ENCODE results near the gene BRPF1. TPM values are rescaled to one million over a fixed set of nuclear protein-coding genes. Genes with fewer than 3 reads are reported as not detected.

BRPF1 gene
- total RNA-seq, 1 donor: 14.5 TPM

GRCh38 chr3:9688961-9689360, 42.6 kb upstream of the BRPF1 start:
- Histone ChIP-seq H3K36me3 (ENCODE audit: insufficient read depth, low read length) (peaks cover 71% of the 10 kb centered on the region), H3K27me3 (ENCODE audit: insufficient read depth, low read length) (no peaks in the 10 kb centered on the region), H4K20me1 (ENCODE audit: insufficient read depth, low read length) (no peaks in the 10 kb centered on the region), H3K4me1 (ENCODE audit: insufficient read depth, low read length) (peaks cover 5% of the 10 kb centered on the region), H2AFZ (ENCODE audit: low read length) (no peak overlapping the region), H3K9me3 (ENCODE audit: low read depth, low read length) (no peaks in the 10 kb centered on the region), H3K79me2 (ENCODE audit: insufficient read depth, low read length) (no peaks in the 10 kb centered on the region), H3K4me2 (ENCODE audit: insufficient read depth, low read length) (no peak overlapping the region), H3K4me3 (ENCODE audit: insufficient read depth, low read length) (no peak overlapping the region), H3K27ac (ENCODE audit: low read depth, low read length) (no peak overlapping the region)
- TF ChIP-seq, protein P1, sequence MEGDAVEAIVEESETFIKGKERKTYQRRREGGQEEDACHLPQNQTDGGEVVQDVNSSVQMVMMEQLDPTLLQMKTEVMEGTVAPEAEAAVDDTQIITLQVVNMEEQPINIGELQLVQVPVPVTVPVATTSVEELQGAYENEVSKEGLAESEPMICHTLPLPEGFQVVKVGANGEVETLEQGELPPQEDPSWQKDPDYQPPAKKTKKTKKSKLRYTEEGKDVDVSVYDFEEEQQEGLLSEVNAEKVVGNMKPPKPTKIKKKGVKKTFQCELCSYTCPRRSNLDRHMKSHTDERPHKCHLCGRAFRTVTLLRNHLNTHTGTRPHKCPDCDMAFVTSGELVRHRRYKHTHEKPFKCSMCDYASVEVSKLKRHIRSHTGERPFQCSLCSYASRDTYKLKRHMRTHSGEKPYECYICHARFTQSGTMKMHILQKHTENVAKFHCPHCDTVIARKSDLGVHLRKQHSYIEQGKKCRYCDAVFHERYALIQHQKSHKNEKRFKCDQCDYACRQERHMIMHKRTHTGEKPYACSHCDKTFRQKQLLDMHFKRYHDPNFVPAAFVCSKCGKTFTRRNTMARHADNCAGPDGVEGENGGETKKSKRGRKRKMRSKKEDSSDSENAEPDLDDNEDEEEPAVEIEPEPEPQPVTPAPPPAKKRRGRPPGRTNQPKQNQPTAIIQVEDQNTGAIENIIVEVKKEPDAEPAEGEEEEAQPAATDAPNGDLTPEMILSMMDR (IDR thresholded peaks at IDR 0.05; ENCODE audit: extremely low read depth, low read depth, low read length): no peak
- peak; percentile 70 for DNase-seq (ENCODE audit: insufficient read length, low spot score, missing footprints)

DNA sequence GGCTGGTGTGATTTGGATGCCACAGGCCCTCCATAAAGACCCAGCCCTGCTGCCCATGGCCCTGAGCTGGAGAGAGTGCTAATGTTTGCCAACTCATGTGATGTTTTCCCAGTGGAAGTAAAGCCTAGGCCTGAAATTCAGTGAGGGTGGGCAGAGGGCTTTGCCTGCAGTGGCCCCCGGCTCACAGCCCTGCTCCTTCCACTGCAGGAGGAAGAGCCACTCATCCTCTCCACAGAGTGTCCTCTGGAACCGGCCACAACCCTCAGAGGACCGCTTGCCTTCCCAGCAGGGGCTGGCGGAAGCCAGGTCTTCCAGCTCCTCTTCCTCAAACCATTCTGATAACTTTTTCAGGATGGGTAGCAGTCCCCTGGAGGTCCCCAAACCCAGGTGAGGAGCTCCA, 41.8 kb upstream of the BRPF1 start:
- Histone ChIP-seq H3K27ac (ENCODE audit: low read depth, low read length) (no peak overlapping the region), H2AFZ (ENCODE audit: low read length) (no peak overlapping the region), H3K4me2 (ENCODE audit: insufficient read depth, low read length) (no peak overlapping the region), H3K9me3 (ENCODE audit: low read depth, low read length) (no peaks in the 10 kb centered on the region), H3K4me3 (ENCODE audit: insufficient read depth, low read length) (no peak overlapping the region), H3K4me1 (ENCODE audit: insufficient read depth, low read length) (peaks cover 5% of the 10 kb centered on the region), H4K20me1 (ENCODE audit: insufficient read depth, low read length) (no peaks in the 10 kb centered on the region), H3K36me3 (ENCODE audit: insufficient read depth, low read length) (peaks cover 63% of the 10 kb centered on the region), H3K79me2 (ENCODE audit: insufficient read depth, low read length) (no peaks in the 10 kb centered on the region), H3K27me3 (ENCODE audit: insufficient read depth, low read length) (no peaks in the 10 kb centered on the region)
- DNase-seq (ENCODE audit: insufficient read length, low spot score, missing footprints): no peak
- TF ChIP-seq, protein P1 (IDR thresholded peaks at IDR 0.05; ENCODE audit: extremely low read depth, low read depth, low read length): no peak

DNA sequence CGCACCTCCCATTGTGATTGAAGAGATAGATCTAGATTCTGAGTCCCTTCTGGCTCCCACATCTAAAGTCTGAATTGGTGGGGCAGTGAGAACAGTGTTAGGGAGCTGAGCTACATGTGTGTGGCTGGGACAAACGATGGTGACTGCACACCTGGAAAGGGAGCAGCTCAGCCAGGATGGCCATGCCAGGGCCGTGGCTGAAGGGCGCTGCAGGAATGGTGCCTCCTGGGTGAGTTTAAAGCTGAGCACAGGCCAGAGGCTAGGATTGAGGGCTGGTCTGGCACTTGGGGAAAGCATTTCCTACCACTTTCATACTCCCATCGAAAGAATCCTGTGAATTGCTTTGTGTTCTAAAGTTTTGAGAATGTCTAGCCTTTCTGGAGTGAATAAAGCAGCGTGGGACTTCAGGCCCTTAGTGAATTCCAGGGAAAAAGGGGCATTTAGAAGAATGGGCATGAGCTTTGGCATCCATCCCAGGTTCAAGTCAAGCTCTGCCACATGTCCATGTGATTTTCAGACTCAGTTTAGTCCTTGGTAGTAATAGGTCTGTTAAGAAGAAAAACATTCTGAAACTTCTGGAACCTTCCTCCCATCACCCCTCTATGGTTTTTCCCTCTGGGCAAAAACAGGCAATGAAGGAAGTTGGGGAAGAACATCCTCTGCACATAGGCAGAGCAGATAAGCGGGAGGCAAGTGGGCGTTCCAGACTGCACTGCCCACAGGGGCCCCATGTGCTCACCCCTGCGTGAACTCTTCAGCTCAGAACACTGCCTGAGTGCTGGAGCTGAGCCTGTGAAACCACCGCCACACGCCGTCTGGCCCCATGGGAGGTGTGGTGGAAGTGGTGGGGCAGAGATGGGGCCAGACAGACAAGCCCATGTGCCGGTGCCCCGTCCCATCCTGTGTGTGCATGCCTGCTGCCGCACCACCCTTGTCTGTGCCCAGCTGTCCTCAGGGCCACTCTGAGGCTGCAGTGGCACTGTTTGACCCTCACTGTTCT, 40.8 kb upstream of the BRPF1 start:
- H3K27ac ChIP-seq (ENCODE audit: low read depth, low read length): no peak overlapping the region
- no peaks in the 10 kb centered on the region for H3K9me3 ChIP-seq (ENCODE audit: low read depth, low read length)
- H3K4me1 ChIP-seq (ENCODE audit: insufficient read depth, low read length): peaks cover 5% of the 10 kb centered on the region
- no peaks in the 10 kb centered on the region for H4K20me1 ChIP-seq (ENCODE audit: insufficient read depth, low read length)
- no peak overlapping the region for H3K4me3 ChIP-seq (ENCODE audit: insufficient read depth, low read length)
- peak; percentile 85 for DNase-seq (ENCODE audit: insufficient read length, low spot score, missing footprints)
- TF ChIP-seq, protein P1 (IDR thresholded peaks at IDR 0.05; ENCODE audit: extremely low read depth, low read depth, low read length): no peak
- H2AFZ ChIP-seq (ENCODE audit: low read length): no peak overlapping the region
- no peaks in the 10 kb centered on the region for H3K79me2 ChIP-seq (ENCODE audit: insufficient read depth, low read length)
- H3K4me2 ChIP-seq (ENCODE audit: insufficient read depth, low read length): no peak overlapping the region
- no peaks in the 10 kb centered on the region for H3K27me3 ChIP-seq (ENCODE audit: insufficient read depth, low read length)
- H3K36me3 ChIP-seq (ENCODE audit: insufficient read depth, low read length): peaks cover 60% of the 10 kb centered on the region

DNA sequence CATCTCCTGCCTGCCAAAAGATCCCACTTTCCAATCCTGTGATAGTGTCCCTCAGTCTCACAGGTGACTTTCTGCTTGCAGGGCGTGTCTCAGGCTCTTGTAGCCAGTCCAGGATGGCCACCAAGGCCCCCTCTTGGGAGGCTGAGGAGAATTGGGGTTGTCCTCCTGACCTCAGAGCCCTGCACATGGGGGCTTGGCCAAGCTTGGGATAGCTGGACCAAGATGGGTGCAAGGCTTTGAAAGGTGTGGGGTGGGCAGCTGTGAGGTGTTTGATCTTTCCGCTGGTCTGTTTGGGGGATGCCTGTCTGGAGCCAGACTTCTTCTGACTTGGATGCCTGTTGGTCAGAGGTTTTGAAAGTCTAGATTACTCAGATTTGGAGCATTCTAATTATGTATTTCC, 39.9 kb upstream of the BRPF1 start:
- Histone ChIP-seq H3K9me3 (ENCODE audit: low read depth, low read length) (no peaks in the 10 kb centered on the region), H4K20me1 (ENCODE audit: insufficient read depth, low read length) (no peaks in the 10 kb centered on the region), H3K27me3 (ENCODE audit: insufficient read depth, low read length) (no peaks in the 10 kb centered on the region), H3K36me3 (ENCODE audit: insufficient read depth, low read length) (peaks cover 57% of the 10 kb centered on the region), H2AFZ (ENCODE audit: low read length) (no peak overlapping the region), H3K4me3 (ENCODE audit: insufficient read depth, low read length) (no peak overlapping the region), H3K4me2 (ENCODE audit: insufficient read depth, low read length) (no peak overlapping the region), H3K79me2 (ENCODE audit: insufficient read depth, low read length) (no peaks in the 10 kb centered on the region), H3K27ac (ENCODE audit: low read depth, low read length) (no peak overlapping the region), H3K4me1 (ENCODE audit: insufficient read depth, low read length) (peaks cover 5% of the 10 kb centered on the region)
- peak; percentile 73 for DNase-seq (ENCODE audit: insufficient read length, low spot score, missing footprints)
- TF ChIP-seq, protein P1 (IDR thresholded peaks at IDR 0.05; ENCODE audit: extremely low read depth, low read depth, low read length): no peak
